Endothelial cell (in vitro differentiated cells): ENCODE measurements around the gene TSACC. TPM values are rescaled to one million over a fixed set of nuclear protein-coding genes. Genes with fewer than 3 reads are reported as not detected.
A peak's percentile ranks its signal among the peaks of the same experiment; 100 is the strongest.
"Not testable (repeated sequence)": the region's sequence is repeated elsewhere in the genome, so short reads cannot be mapped to it uniquely, and the experiment has no call there.

Source experiments
- DNase-seq: peaks from one replicate; pipeline ENCODE4 v3.0.0; 2021; ENCODE audit warnings: low spot score
- H3K27ac Mint-ChIP-seq: one replicate; pipeline ENCODE4 v1.8.0; 2021; ENCODE audit warnings: mixed read lengths, inconsistent platforms; ENCODE audit not compliant: unreplicated experiment
- H3K27me3 Mint-ChIP-seq: one replicate; pipeline ENCODE4 v1.8.0; 2021; ENCODE audit warnings: mild to moderate bottlenecking, moderate library complexity, mixed read lengths, inconsistent platforms; ENCODE audit not compliant: unreplicated experiment
- H3K36me3 Mint-ChIP-seq: one replicate; pipeline ENCODE4 v1.8.0; 2021; ENCODE audit warnings: mild to moderate bottlenecking, low read depth, mixed read lengths, inconsistent platforms; ENCODE audit not compliant: unreplicated experiment
- H3K4me1 Mint-ChIP-seq: one replicate; pipeline ENCODE4 v1.8.0; 2021; ENCODE audit warnings: mild to moderate bottlenecking, mixed read lengths, inconsistent platforms; ENCODE audit not compliant: unreplicated experiment
- H3K4me3 Mint-ChIP-seq: one replicate; pipeline ENCODE4 v1.8.0; 2021; ENCODE audit warnings: mild to moderate bottlenecking, mixed read lengths, inconsistent platforms; ENCODE audit not compliant: unreplicated experiment
- H3K9me3 Mint-ChIP-seq: one replicate; pipeline ENCODE4 v1.8.0; 2021; ENCODE audit warnings: mixed read lengths, inconsistent platforms; ENCODE audit not compliant: unreplicated experiment
- CTCF ChIP-seq: fragments of 200-600 bp; sonication (generic); IDR thresholded peaks from one replicate; pipeline ENCODE4 v1.5.0; 2021; ENCODE audit warnings: antibody characterized with exemption; ENCODE audit not compliant: unreplicated experiment
- total RNA-seq: library from RNA; stranded (reverse); fragmentation: NEBNext Ultra II Directional; extraction: Animal tissue kit (Norgen Biotek cat#: 25700); gene quantifications from one replicate; pipeline ENCODE4 v1.2.1, GENCODE V29; 2021; ENCODE audit not compliant: unreplicated experiment

The TSACC gene
- total RNA-seq, 1 donor from 2014 or later, result not detected

- no peaks in the 10 kb centered on the region for H3K27me3 Mint-ChIP-seq
- DNase-seq, result no peak
- H3K4me1 Mint-ChIP-seq, result no peaks in the 10 kb centered on the region
- no peak overlapping the region for H3K4me3 Mint-ChIP-seq
- no peak for TF ChIP-seq CTCF
- H3K27ac Mint-ChIP-seq, result no peak overlapping the region
- H3K36me3 Mint-ChIP-seq, result peaks cover 16% of the 10 kb centered on the region
- no peaks in the 10 kb centered on the region for H3K9me3 Mint-ChIP-seq
Observed at GRCh38 chr1:156310962-156311361, 27.4 kb upstream of the TSACC start.

GRCh38 chr1:156316909-156317308 lies 21.4 kb upstream of the TSACC start:
- Mint-ChIP-seq H3K27me3 (no peaks in the 10 kb centered on the region), H3K9me3 (no peaks in the 10 kb centered on the region), H3K27ac (no peak overlapping the region), H3K4me1 (no peaks in the 10 kb centered on the region), H3K4me3 (no peak overlapping the region), H3K36me3 (peaks cover 23% of the 10 kb centered on the region)
- no peak for TF ChIP-seq CTCF
- no peak for DNase-seq

- H3K9me3 Mint-ChIP-seq, result no peaks in the 10 kb centered on the region
- TF ChIP-seq CTCF, result peak; percentile 51
- H3K36me3 Mint-ChIP-seq, result peaks cover 24% of the 10 kb centered on the region
- H3K4me3 Mint-ChIP-seq, result no peak overlapping the region
- H3K27ac Mint-ChIP-seq, result no peak overlapping the region
- no peaks in the 10 kb centered on the region for H3K4me1 Mint-ChIP-seq
- no peak for DNase-seq
- H3K27me3 Mint-ChIP-seq, result no peaks in the 10 kb centered on the region
Observed at GRCh38 chr1:156319664-156320063, 18.7 kb upstream of the TSACC start.

- DNase-seq, result no peak
- Mint-ChIP-seq H3K4me3 (peak overlapping the region; percentile 56), H3K36me3 (peaks cover 29% of the 10 kb centered on the region), H3K27ac (no peak overlapping the region), H3K9me3 (no peaks in the 10 kb centered on the region), H3K4me1 (no peaks in the 10 kb centered on the region), H3K27me3 (no peaks in the 10 kb centered on the region)
- no peak for TF ChIP-seq CTCF
Observed at GRCh38 chr1:156320560-156320959, 17.8 kb upstream of the TSACC start.

- not testable (repeated sequence) for H3K4me3 Mint-ChIP-seq, H3K9me3 Mint-ChIP-seq, H3K27me3 Mint-ChIP-seq, DNase-seq, H3K4me1 Mint-ChIP-seq, H3K27ac Mint-ChIP-seq
- H3K36me3 Mint-ChIP-seq, result peaks cover 23% of the 10 kb centered on the region
Observed at GRCh38 chr1:156323179-156323578, 15.1 kb upstream of the TSACC start.

- H3K9me3 Mint-ChIP-seq, result no peaks in the 10 kb centered on the region
- H3K4me3 Mint-ChIP-seq, result peak overlapping the region; percentile 99
- no peak for DNase-seq
- peaks cover 13% of the 10 kb centered on the region for H3K36me3 Mint-ChIP-seq
- peaks cover 10% of the 10 kb centered on the region for H3K27me3 Mint-ChIP-seq
- no peak for TF ChIP-seq CTCF
- H3K27ac Mint-ChIP-seq, result no peak overlapping the region
- H3K4me1 Mint-ChIP-seq, result peaks cover 24% of the 10 kb centered on the region
Observed at GRCh38 chr1:156336242-156336641, 2.1 kb upstream of the TSACC start.
